ENCODE data around the gene C10orf95. TPM values are rescaled to one million over a fixed set of nuclear protein-coding genes. Genes with fewer than 3 reads are reported as not detected.

C10orf95 gene
- polyA plus RNA-seq, 2 donors, result 0.37 to 0.65 TPM

Other genes with a start within 250 kb of the C10orf95 start
- gene ELOVL3, start 225.2 kb downstream of the C10orf95 start, polyA plus RNA-seq, result under 1 TPM in 1 of 2 donors, not detected in 1; 0.02 TPM
- gene PITX3, start 210.0 kb downstream of the C10orf95 start, polyA plus RNA-seq, result not detected
- 10 to 100 TPM; 11.4 to 11.7 TPM for gene GBF1, start 206.0 kb downstream of the C10orf95 start, polyA plus RNA-seq
- gene NFKB2, start 55.8 kb downstream of the C10orf95 start, polyA plus RNA-seq, result 10 to 100 TPM; 11.4 to 22.6 TPM
- gene PSD, start 32.8 kb downstream of the C10orf95 start, polyA plus RNA-seq, result 1 to 10 TPM; 1.1 to 2.1 TPM
- 10 to 100 TPM in 1 of 2 donors, 1 to 10 TPM in 1; 6.3 to 15.2 TPM for gene FBXL15, start 30.7 kb downstream of the C10orf95 start, polyA plus RNA-seq
- gene CUEDC2, start 19.0 kb downstream of the C10orf95 start, polyA plus RNA-seq, result 10 to 100 TPM; 16.3 to 30.3 TPM
- 10 to 100 TPM; 56.1 to 60.3 TPM for gene ACTR1A, start 51.2 kb upstream of the C10orf95 start, polyA plus RNA-seq
- 1 to 10 TPM; 2.9 to 6.0 TPM for gene SUFU, start 52.4 kb upstream of the C10orf95 start, polyA plus RNA-seq
- gene TRIM8, start 192.9 kb upstream of the C10orf95 start, polyA plus RNA-seq, result 10 to 100 TPM; 26.4 to 33.3 TPM